Measurements from ENCODE around the gene REN.

DNA sequence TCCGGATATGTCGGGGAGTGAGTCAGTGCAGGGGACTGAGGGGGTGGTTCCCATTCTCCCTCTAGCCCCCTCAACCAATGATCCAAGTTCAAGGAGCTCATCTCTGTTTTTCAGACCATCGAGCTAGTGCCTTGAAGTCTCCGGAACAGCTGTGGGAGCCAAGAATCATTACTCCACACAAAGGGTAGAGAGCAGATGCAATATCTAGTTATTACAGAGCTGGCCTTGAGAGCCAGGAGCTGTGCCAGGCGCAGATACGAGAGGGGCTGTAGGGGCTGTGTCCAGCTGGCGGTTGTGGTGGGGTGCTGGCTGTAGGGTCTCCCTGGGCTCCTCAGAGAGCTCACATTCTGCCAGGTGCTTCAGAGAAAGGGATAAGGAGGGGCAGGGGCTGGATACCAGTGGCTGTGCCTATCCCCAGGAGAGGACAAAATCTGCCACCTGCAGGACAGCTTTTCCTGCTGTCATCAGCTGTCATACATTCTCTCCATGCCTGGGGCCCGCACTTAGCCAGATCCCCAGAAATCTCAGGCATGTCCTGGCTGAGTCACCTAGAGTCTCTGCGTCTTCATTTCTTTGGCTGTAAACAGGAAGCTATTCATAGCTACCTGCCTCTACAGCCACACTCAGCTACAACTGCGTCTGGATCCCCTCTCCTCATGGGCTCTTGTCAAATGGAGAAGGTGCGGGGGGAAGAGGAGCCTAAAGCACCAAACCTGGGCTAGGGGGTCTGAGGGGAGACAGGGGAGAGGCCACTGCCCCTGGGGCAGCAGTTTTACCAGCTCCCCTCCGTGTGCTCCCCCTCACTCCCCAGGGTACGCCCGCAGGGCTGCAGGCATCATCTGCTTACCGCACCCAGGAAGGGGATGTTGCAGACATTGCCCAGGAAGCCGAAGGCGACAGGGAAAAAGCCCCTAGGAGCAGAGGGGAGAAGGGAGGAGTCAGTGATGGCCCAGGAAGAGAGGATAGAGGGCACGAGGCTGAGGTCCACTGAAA is 32.5 kb upstream of the REN start:
- TF ChIP-seq, protein P1, sequence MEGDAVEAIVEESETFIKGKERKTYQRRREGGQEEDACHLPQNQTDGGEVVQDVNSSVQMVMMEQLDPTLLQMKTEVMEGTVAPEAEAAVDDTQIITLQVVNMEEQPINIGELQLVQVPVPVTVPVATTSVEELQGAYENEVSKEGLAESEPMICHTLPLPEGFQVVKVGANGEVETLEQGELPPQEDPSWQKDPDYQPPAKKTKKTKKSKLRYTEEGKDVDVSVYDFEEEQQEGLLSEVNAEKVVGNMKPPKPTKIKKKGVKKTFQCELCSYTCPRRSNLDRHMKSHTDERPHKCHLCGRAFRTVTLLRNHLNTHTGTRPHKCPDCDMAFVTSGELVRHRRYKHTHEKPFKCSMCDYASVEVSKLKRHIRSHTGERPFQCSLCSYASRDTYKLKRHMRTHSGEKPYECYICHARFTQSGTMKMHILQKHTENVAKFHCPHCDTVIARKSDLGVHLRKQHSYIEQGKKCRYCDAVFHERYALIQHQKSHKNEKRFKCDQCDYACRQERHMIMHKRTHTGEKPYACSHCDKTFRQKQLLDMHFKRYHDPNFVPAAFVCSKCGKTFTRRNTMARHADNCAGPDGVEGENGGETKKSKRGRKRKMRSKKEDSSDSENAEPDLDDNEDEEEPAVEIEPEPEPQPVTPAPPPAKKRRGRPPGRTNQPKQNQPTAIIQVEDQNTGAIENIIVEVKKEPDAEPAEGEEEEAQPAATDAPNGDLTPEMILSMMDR (IDR thresholded peaks at IDR 0.05; ENCODE audit: low read length), result no peak
- TF ChIP-seq EZH2 (IDR thresholded peaks at IDR 0.05; ENCODE audit: borderline replicate concordance, low read length), result no peak
